DND-41 (cell line): ENCODE measurements around the gene ZDHHC14.

Source experiments
- ATAC-seq: fragments of 200-7000 bp; cut with Tn5 transposase; 3 replicates; pipeline ENCODE4 v1.9.1; 2021; ENCODE audit warnings: low read depth; ENCODE audit not compliant: insufficient read depth
- DNase-seq: peaks from one replicate; pipeline ENCODE4 v3.0.0-alpha.2; 2020
- H2AFZ ChIP-seq: 2 replicates; pipeline ENCODE4 v1.6.0; 2012; ENCODE audit warnings: low read depth, low read length
- H3K27ac ChIP-seq: 2 replicates; pipeline ENCODE4 v1.5.1; 2012; ENCODE audit warnings: low read length, inconsistent platforms
- H3K27me3 ChIP-seq: fragments of 200-600 bp; sonication (generic); 2 replicates; pipeline ENCODE4 v1.6.0; 2012; ENCODE audit warnings: low read length, mild to moderate bottlenecking, inconsistent platforms; ENCODE audit not compliant: insufficient read depth, poor library complexity
- H3K36me3 ChIP-seq: 2 replicates; pipeline ENCODE4 v1.5.1; 2012; ENCODE audit warnings: low read length, inconsistent platforms; ENCODE audit not compliant: insufficient read depth
- H3K4me1 ChIP-seq: 2 replicates; pipeline ENCODE4 v1.5.1; 2012; ENCODE audit warnings: mild to moderate bottlenecking, low read length; ENCODE audit not compliant: insufficient read depth
- H3K4me2 ChIP-seq: 2 replicates; pipeline ENCODE4 v1.6.0; 2012; ENCODE audit warnings: mild to moderate bottlenecking, moderate library complexity, low read length, inconsistent platforms; ENCODE audit not compliant: insufficient read depth
- H3K4me3 ChIP-seq, 2 experiments: fragments of 200-600 bp in 1 of 2; shearing (Covaris generic) in 1 of 2; 2 replicates each; pipeline ENCODE4 v1.5.1; 2012 to 2016; ENCODE audit warnings: inconsistent platforms in 2 of 2, low read length in 2 of 2, mild to moderate bottlenecking in 2 of 2, low read depth in 1 of 2, moderate library complexity in 1 of 2
- H3K79me2 ChIP-seq: 2 replicates; pipeline ENCODE4 v1.6.0; 2012; ENCODE audit warnings: low read length, inconsistent platforms; ENCODE audit not compliant: insufficient read depth
- H3K9ac ChIP-seq: 2 replicates; pipeline ENCODE4 v1.6.0; 2012; ENCODE audit warnings: low read depth, mild to moderate bottlenecking, inconsistent platforms, low read length, moderate library complexity
- H3K9me3 ChIP-seq: 2 replicates; pipeline ENCODE4 v1.5.1; 2012; ENCODE audit warnings: low read length, moderate library complexity, mild to moderate bottlenecking, inconsistent platforms; ENCODE audit not compliant: insufficient read depth, severe bottlenecking
- H4K20me1 ChIP-seq: 2 replicates; pipeline ENCODE4 v1.6.0; 2012; ENCODE audit warnings: low read length; ENCODE audit not compliant: insufficient read depth
- CTCF ChIP-seq: IDR thresholded peaks from 2 replicates; pipeline ENCODE4 v1.5.1; 2012; ENCODE audit warnings: borderline replicate concordance, low read length, moderate library complexity, mild to moderate bottlenecking; ENCODE audit not compliant: poor library complexity, severe bottlenecking; ENCODE audit errors: extremely low read depth
- EZH2 ChIP-seq: IDR thresholded peaks from 3 replicates; pipeline ENCODE4 v1.6.1; 2012; ENCODE audit warnings: borderline replicate concordance, low read depth, mild to moderate bottlenecking, moderate library complexity, low read length, inconsistent platforms; ENCODE audit not compliant: severe bottlenecking

The ZDHHC14 gene

GRCh38 chr6:157670466-157671186 is 289.6 kb downstream of the ZDHHC14 start:
- no peak overlapping the region for H2AFZ ChIP-seq
- no peak for ATAC-seq
- no peaks in the 10 kb centered on the region for H3K9me3 ChIP-seq
- H3K79me2 ChIP-seq, result no peaks in the 10 kb centered on the region
- H3K27ac ChIP-seq, result no peak overlapping the region
- no peaks in the 10 kb centered on the region for H4K20me1 ChIP-seq
- no peak overlapping the region for H3K9ac ChIP-seq
- TF ChIP-seq CTCF, result no peak
- no peak for TF ChIP-seq EZH2
- H3K36me3 ChIP-seq, result no peaks in the 10 kb centered on the region
- no peak overlapping the region for H3K4me2 ChIP-seq
- DNase-seq, result no peak
- H3K4me1 ChIP-seq, result no peaks in the 10 kb centered on the region; the same call in 1 of the 2 replicates
- peaks cover 30% of the 10 kb centered on the region for H3K27me3 ChIP-seq
- H3K4me3 ChIP-seq, result no peak overlapping the region

- ATAC-seq (no peak), DNase-seq (no peak)
- Histone ChIP-seq H4K20me1 (no peaks in the 10 kb centered on the region), H2AFZ (no peak overlapping the region), H3K9me3 (no peaks in the 10 kb centered on the region), H3K4me1 (no peaks in the 10 kb centered on the region; the same call in 1 of the 2 replicates), H3K9ac (no peak overlapping the region), H3K27me3 (peaks cover 17% of the 10 kb centered on the region), H3K36me3 (no peaks in the 10 kb centered on the region), H3K4me2 (no peak overlapping the region), H3K27ac (no peak overlapping the region), H3K4me3 (no peak overlapping the region), H3K79me2 (no peaks in the 10 kb centered on the region)
- TF ChIP-seq CTCF, result no peak
- no peak for TF ChIP-seq EZH2
These were observed 291.9 kb downstream of the ZDHHC14 start for GRCh38 chr6:157672726-157673412.

GRCh38 chr6:157673596-157673995 is 292.6 kb downstream of the ZDHHC14 start:
- ATAC-seq, result no peak
- Histone ChIP-seq H3K4me2 (no peak overlapping the region), H3K36me3 (no peaks in the 10 kb centered on the region), H2AFZ (no peak overlapping the region), H3K4me3 (no peak overlapping the region), H3K79me2 (no peaks in the 10 kb centered on the region), H3K27me3 (peaks cover 19% of the 10 kb centered on the region), H4K20me1 (no peaks in the 10 kb centered on the region), H3K9me3 (no peaks in the 10 kb centered on the region), H3K27ac (no peak overlapping the region), H3K9ac (no peak overlapping the region), H3K4me1 (no peaks in the 10 kb centered on the region; the same call in 1 of the 2 replicates)
- no peak for DNase-seq
- no peak for TF ChIP-seq EZH2
- no peak for TF ChIP-seq CTCF
